GM19324 (cell line): ENCODE results near the gene TXNIP.

Experiments
- ATAC-seq: cut with Tn5 transposase; IDR thresholded peaks from one replicate; pipeline ENCODE4 v1.9.1; 2021; ENCODE audit warnings: mild to moderate bottlenecking, moderate library complexity; ENCODE audit not compliant: unreplicated experiment, low FRiP score

The TXNIP gene

DNA sequence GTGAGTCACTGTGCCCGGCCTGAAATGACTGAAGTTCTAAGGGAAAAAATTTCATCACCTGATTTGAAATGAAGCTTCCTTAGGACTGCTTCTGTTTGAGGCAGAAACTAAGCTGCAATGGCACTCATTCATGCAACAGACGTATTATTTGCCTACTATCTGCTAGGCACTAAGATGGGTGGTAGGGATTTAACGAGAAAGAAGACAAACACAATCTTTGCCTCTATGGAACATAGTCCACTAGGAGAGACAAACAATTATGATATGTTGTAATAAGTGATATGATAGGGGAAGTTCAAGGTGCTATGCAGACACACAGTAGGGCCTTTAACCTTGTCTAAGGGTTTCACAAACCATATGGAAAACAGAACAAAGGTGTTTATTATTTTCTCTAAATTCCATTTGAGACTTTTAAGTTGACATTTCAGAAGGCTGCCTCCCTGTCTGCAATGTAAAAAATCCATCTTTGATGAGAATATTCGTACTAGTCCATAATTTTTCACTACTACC lies 49.8 kb downstream of the TXNIP start:
- ATAC-seq: no peak

DNA sequence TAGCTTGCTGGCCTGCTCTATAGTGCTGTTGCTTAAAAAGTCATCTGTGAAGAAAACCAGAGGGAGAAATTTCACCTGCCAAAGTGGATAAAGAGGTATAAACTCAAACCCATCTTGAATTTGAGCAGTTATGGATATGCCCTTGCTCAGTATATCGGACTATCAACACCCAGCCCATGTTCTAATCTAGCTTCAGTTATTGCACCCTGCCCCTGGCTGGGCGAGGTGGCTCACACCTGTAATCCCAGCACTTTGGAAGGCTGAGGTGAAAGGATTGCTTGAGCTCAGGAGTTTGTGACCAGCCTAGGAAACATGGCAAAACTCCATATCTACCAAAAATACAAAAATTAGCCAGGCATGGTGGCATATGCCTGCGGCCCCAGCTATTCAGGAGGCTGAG lies 51.8 kb downstream of the TXNIP start:
- no peak for ATAC-seq

DNA sequence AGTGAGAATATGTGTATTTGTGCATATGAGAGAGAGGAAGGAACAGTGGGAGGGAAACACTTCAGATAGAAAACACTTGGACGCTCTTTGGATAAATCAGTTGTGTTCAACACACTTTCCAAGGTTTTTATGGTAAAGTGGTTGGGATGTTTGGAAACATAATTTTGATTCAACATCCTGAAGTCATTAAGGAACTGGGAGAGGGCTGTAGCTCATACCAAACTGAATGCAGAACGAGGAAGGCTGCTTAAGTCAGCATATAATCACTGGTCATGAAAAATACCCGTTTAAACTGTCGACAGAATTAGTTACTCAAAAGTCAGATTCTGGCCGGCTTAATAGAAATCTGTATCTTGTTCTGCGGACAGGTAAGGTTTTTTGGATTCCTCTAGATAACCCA lies 53.5 kb downstream of the TXNIP start:
- no peak for ATAC-seq
